OCI-LY7 (cell line): ENCODE data around the gene IGFBP3. TPM values are rescaled to one million over a fixed set of nuclear protein-coding genes. Genes with fewer than 3 reads are reported as not detected.

Experiments used
- BruUV-seq: library from RNA; stranded (reverse); fragments of 400-500 nt; replicated peaks from 2 replicates; lab custom pipeline; 2021; lab: Mats Ljungman, UMichigan
- CTCF ChIA-PET: fragments of 300-600 bp; sonication (Branson Sonifier 250); formaldehyde crosslinking; loops from one replicate; lab custom pipeline; 2022; ENCODE audit warnings: antibody characterized with exemption; ENCODE audit not compliant: unreplicated experiment; lab: Charles Lee
- POLR2A ChIA-PET: fragments of 300-600 bp; sonication (Branson Sonifier 250); formaldehyde crosslinking; loops from one replicate; lab custom pipeline; 2022; ENCODE audit warnings: antibody characterized with exemption; lab: Charles Lee
- DNase-seq: peaks from one replicate; pipeline ENCODE4 v3.0.0-alpha.2; 2015; ENCODE audit warnings: low spot score
- H2AFZ ChIP-seq: fragments of 200-600 bp; sonication (generic), shearing (Covaris generic); 2 replicates; pipeline ENCODE4 v1.6.1; 2014; ENCODE audit warnings: mild to moderate bottlenecking, antibody characterized with exemption, low read length, moderate library complexity
- H3K27ac ChIP-seq: fragments of 200-600 bp; sonication (generic); 2 replicates; pipeline ENCODE4 v1.5.1; 2014; ENCODE audit warnings: mixed run types, low read depth, mild to moderate bottlenecking, moderate library complexity, low read length, inconsistent platforms; ENCODE audit not compliant: poor library complexity, severe bottlenecking
- H3K36me3 ChIP-seq: fragments of 200-600 bp; sonication (generic); 2 replicates; pipeline ENCODE4 v1.6.1; 2014; ENCODE audit warnings: mild to moderate bottlenecking, antibody characterized with exemption, low read length, moderate library complexity, mixed read lengths; ENCODE audit not compliant: insufficient read depth
- H3K4me1 ChIP-seq: fragments of 200-600 bp; sonication (generic); 2 replicates; pipeline ENCODE4 v1.5.1; 2014; ENCODE audit warnings: mild to moderate bottlenecking, low read length; ENCODE audit not compliant: insufficient read depth, poor library complexity, severe bottlenecking
- H3K4me2 ChIP-seq: fragments of 200-600 bp; sonication (generic); 2 replicates; pipeline ENCODE4 v1.6.1; 2014; ENCODE audit warnings: mild to moderate bottlenecking, low read length
- H3K4me3 ChIP-seq: fragments of 200-600 bp; sonication (generic); 2 replicates; pipeline ENCODE4 v1.5.1; 2014; ENCODE audit warnings: mild to moderate bottlenecking, low read depth, low read length; ENCODE audit not compliant: poor library complexity, severe bottlenecking
- H3K79me2 ChIP-seq: fragments of 200-600 bp; sonication (generic); 2 replicates; pipeline ENCODE4 v1.6.1; 2016; ENCODE audit warnings: low read depth, mild to moderate bottlenecking, low read length, moderate library complexity, mixed read lengths; ENCODE audit not compliant: insufficient read depth
- H3K9me2 ChIP-seq: fragments of 200-600 bp; sonication (generic); 2 replicates; pipeline ENCODE4 v1.6.1; 2016; ENCODE audit warnings: mild to moderate bottlenecking, low read length, mixed read lengths; ENCODE audit not compliant: insufficient read depth
- H3K9me3 ChIP-seq: fragments of 200-600 bp; sonication (generic); 2 replicates; pipeline ENCODE4 v1.6.1; 2014; ENCODE audit warnings: mild to moderate bottlenecking, mixed run types, low read length, mixed read lengths
- H4K20me1 ChIP-seq: fragments of 200-600 bp; sonication (generic); 2 replicates; pipeline ENCODE4 v1.6.1; 2014; ENCODE audit warnings: mild to moderate bottlenecking, antibody characterized with exemption, low read length, moderate library complexity, mixed read lengths; ENCODE audit not compliant: insufficient read depth
- EZH2phosphoT487 ChIP-seq: fragments of 200-600 bp; sonication (generic); IDR thresholded peaks from 2 replicates; pipeline ENCODE4 v1.6.1; 2018; ENCODE audit warnings: low read depth, borderline replicate concordance, mild to moderate bottlenecking, mixed run types, antibody characterized with exemption, low read length, moderate library complexity, mixed read lengths
- intact Hi-C: fragments of 100-400 bp; cut with micrococcal nuclease; formaldehyde crosslinking; loops from one replicate; pipeline ENCODE4 v1.10.0; 2022; ENCODE audit not compliant: unreplicated experiment
- total RNA-seq, 2 experiments: library from RNA; depleted of rRNA in 1 of 2; stranded (reverse); fragments of >200 nt in 1 of 2; shearing (Covaris generic) in 1 of 2; gene quantifications; 2 replicates each; pipeline ENCODE4 v1.2.3, GENCODE V29; 2014 to 2022
- TF ChIP-seq, protein P1 (sequence below): fragments of 200-600 bp; sonication (generic); conservative IDR thresholded peaks from 2 replicates; pipeline ENCODE4 v1.5.1; 2014; ENCODE audit warnings: mild to moderate bottlenecking, antibody characterized with exemption, low read length, moderate library complexity, mixed read lengths

Gene IGFBP3
- total RNA-seq, 2 experiments from 2014 or later: not detected

DNA sequence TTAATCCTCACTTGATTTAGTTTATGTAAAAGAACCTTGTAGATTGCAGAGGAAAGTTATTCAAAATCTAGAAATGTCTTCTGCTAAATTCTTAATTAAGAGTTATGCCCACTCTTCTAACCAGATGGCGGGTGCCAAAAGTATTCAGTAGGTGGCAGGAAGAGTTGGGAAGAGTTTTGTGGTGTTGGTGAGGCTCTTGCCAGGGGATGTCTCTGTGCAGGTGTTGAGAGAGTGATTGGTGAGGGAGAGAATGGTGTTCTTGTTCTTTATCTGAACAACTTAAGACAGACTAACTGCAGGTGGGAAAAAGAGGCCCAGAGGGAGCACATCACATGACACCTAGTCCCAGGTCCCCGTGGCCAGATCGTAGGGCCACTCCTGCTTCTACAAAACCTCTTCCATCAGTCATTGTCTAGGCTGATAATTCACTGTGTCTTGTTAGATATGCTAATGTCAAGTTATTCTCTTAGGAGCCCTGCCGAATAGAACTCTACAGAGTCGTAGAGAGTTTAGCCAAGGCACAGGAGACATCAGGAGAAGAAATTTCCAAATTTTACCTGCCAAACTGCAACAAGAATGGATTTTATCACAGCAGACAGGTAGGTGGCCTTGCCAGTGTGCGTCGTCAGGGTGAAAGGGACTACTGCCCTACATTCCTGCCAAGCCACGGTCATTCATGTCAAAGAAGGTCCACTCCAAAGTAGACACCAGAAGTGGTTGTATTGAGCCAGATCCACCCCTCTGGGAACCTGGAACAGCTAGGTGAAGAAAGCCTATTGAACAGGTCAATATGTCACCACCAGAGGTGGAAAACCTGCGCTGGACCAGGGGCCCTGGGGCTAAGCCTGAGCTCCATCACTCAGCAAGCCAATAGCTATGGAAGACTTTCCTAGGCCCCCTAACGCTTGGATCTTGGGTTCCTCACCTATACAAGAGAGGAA is 29.3 kb downstream of the IGFBP3 start:
- Histone ChIP-seq H3K9me3 (no peaks in the 10 kb centered on the region), H3K36me3 (no peaks in the 10 kb centered on the region), H2AFZ (no peak overlapping the region), H3K4me1 (no peaks in the 10 kb centered on the region), H3K27ac (no peak overlapping the region), H3K79me2 (no peaks in the 10 kb centered on the region), H3K4me2 (no peak overlapping the region), H4K20me1 (no peaks in the 10 kb centered on the region), H3K4me3 (no peak overlapping the region), H3K9me2 (no peaks in the 10 kb centered on the region)
- no TSS peak for BruUV-seq
- TF ChIP-seq, protein P1, sequence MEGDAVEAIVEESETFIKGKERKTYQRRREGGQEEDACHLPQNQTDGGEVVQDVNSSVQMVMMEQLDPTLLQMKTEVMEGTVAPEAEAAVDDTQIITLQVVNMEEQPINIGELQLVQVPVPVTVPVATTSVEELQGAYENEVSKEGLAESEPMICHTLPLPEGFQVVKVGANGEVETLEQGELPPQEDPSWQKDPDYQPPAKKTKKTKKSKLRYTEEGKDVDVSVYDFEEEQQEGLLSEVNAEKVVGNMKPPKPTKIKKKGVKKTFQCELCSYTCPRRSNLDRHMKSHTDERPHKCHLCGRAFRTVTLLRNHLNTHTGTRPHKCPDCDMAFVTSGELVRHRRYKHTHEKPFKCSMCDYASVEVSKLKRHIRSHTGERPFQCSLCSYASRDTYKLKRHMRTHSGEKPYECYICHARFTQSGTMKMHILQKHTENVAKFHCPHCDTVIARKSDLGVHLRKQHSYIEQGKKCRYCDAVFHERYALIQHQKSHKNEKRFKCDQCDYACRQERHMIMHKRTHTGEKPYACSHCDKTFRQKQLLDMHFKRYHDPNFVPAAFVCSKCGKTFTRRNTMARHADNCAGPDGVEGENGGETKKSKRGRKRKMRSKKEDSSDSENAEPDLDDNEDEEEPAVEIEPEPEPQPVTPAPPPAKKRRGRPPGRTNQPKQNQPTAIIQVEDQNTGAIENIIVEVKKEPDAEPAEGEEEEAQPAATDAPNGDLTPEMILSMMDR: peak; percentile 2; the same call in 1 of the 2 replicates
- TF ChIP-seq EZH2phosphoT487: no peak
- CTCF ChIA-PET: no interaction called here
- DNase-seq: no peak
- intact Hi-C loops: no loop called here
- POLR2A ChIA-PET: interaction anchor here (0.6 to 0.7 kb wide), 2 partner anchors 53 to 503 kb away, joined by 3 read pairs; no protein-coding TSS in a partner anchor

DNA sequence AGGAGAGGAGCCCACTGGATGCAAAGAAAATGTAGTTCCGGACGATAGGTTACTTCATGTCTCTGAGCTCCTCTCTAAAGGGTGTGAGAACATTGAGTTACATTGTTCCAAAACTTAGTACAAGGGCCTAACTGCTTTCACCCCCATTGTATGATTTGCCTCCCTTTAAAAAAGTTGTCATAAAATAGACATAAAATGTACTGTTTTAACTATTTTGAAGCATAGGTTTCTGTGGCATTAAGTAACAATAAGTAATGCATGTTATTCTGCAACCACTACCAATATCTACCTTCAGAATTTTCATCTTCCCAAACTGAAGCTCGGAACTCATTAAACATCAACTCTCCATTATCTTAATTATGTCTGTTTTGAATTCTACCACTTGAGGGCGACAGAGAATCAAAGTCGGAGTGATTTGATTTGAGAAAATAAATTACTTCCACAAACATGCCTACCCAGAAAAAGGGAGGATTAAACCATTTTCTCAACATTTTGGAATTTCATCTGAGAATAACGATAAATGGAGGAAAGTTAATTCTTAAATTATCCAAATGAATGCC is 30.1 kb downstream of the IGFBP3 start:
- Histone ChIP-seq H3K79me2 (no peaks in the 10 kb centered on the region), H3K4me3 (no peak overlapping the region), H3K4me1 (no peaks in the 10 kb centered on the region), H3K9me2 (no peaks in the 10 kb centered on the region), H2AFZ (no peak overlapping the region), H3K27ac (no peak overlapping the region), H3K4me2 (no peak overlapping the region), H4K20me1 (no peaks in the 10 kb centered on the region), H3K36me3 (no peaks in the 10 kb centered on the region), H3K9me3 (no peaks in the 10 kb centered on the region)
- ChIA-PET CTCF (no interaction called here), POLR2A (interaction anchor here (0.7 kb wide), 1 partner anchor 504 kb away, joined by 3 read pairs; no protein-coding TSS in a partner anchor)
- peak; percentile 41 for DNase-seq
- intact Hi-C loops: no loop called here
- TF ChIP-seq, protein P1: peak; percentile 93
- TF ChIP-seq EZH2phosphoT487: no peak
- no TSS peak for BruUV-seq
